Measurements from ENCODE around the gene TRAK2. TPM values are rescaled to one million over a fixed set of nuclear protein-coding genes. Genes with fewer than 3 reads are reported as not detected.

Gene TRAK2
- total and polyA plus RNA-seq, 2 donors from 2014 or later, result 16.6 to 65.8 TPM

DNA sequence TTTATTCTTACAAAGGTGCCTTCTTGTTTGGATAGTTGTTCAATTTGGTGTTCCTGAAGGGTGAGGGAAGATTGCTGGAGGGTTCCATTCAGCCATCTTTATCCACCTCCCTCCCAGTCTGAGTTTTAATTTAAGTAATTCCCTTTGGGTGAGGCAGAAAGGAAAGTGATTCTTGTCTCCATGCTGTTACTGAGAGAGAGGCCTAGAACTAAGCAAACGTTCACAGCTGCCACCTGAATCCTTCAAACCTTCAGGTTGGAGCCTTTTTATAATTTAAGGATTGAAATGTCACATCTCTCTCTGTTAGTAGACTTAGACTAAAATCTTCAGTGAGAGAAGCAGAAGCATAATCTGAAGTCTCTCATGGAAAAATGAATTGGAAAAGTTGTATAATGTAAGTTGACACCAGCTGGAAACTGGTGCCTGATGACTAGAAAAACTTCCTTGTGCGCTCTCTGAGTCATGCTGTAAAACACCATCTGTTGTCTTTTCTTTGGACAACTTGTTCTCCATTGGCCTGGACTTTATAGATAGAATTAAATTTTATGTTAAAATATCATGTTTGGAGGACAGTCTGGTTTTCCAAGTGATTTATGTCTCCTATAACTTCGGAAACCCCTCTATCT, 14.9 kb upstream of the TRAK2 start:
- DNase-seq (peak in 2 of 5 donors; percentile 38 to 83), FAIRE-seq (no peak)
- H3K4me3 ChIP-seq (ENCODE audit: low read length in 3 of 3), result no peak overlapping the region
- peaks cover 0 to 8% (median 0%) of the 10 kb centered on the region in 3 donors for H3K4me1 ChIP-seq (ENCODE audit: control insufficient read depth in 2 of 3, insufficient read depth in 2 of 3, low read depth in 1 of 3, low read length in 3 of 3)
- TF ChIP-seq, protein P1, sequence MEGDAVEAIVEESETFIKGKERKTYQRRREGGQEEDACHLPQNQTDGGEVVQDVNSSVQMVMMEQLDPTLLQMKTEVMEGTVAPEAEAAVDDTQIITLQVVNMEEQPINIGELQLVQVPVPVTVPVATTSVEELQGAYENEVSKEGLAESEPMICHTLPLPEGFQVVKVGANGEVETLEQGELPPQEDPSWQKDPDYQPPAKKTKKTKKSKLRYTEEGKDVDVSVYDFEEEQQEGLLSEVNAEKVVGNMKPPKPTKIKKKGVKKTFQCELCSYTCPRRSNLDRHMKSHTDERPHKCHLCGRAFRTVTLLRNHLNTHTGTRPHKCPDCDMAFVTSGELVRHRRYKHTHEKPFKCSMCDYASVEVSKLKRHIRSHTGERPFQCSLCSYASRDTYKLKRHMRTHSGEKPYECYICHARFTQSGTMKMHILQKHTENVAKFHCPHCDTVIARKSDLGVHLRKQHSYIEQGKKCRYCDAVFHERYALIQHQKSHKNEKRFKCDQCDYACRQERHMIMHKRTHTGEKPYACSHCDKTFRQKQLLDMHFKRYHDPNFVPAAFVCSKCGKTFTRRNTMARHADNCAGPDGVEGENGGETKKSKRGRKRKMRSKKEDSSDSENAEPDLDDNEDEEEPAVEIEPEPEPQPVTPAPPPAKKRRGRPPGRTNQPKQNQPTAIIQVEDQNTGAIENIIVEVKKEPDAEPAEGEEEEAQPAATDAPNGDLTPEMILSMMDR (IDR thresholded peaks at IDR 0.05; ENCODE audit: borderline replicate concordance, extremely low read depth, insufficient read depth), result no peak
- intact Hi-C loops (cut with DNase I), result no loop called here
- no peak overlapping the region for H3K9ac ChIP-seq (ENCODE audit: low read length in 3 of 3)
- H3K27me3 ChIP-seq (ENCODE audit: control insufficient read depth, insufficient read depth, low read length), result no peaks in the 10 kb centered on the region
- no peaks in the 10 kb centered on the region for H3K9me3 ChIP-seq (ENCODE audit: control insufficient read depth in 2 of 3, insufficient read depth in 1 of 3, low read length in 3 of 3)
- peaks cover 3 to 38% (median 19%) of the 10 kb centered on the region in 3 donors for H3K36me3 ChIP-seq (ENCODE audit: control insufficient read depth in 2 of 3, insufficient read depth in 3 of 3, low read length in 3 of 3)
- H3K27ac ChIP-seq (ENCODE audit: low read depth in 2 of 2, low read length in 2 of 2), result peak overlapping the region in 1 of 2 donors; percentile 23

DNA sequence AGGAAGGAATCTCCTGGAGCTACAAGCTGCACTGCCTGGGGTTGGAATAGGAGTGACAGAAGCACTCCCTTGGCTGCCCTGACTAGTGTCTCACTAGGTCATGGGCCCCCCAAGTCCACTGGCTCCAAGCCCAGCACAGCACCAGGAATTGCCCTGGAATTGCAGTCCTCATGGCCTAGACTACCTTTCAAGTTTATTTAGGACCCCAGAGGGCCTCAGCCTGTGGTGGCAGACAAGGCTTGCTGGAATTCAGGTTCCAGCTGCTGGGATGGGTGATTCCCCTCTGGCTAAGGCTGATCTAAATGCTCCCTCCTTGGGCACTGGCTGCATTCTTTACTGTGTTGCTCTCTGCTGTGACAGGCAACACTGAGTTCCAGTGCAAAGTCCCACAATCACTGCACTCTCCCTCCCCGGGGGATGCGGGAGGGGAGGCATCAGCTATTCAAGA, 14.3 kb upstream of the TRAK2 start:
- H3K4me1 ChIP-seq (ENCODE audit: control insufficient read depth in 2 of 3, insufficient read depth in 2 of 3, low read depth in 1 of 3, low read length in 3 of 3), result peaks cover 0 to 8% (median 0%) of the 10 kb centered on the region in 3 donors
- FAIRE-seq (no peak), DNase-seq (peak in 1 of 5 donors; percentile 47)
- H3K9ac ChIP-seq (ENCODE audit: low read length in 3 of 3), result no peak overlapping the region
- H3K27ac ChIP-seq (ENCODE audit: low read depth in 2 of 2, low read length in 2 of 2), result peak overlapping the region in 1 of 2 donors; percentile 23
- no peak overlapping the region for H3K4me3 ChIP-seq (ENCODE audit: low read length in 3 of 3)
- intact Hi-C loops (cut with DNase I), result no loop called here
- peaks cover 3 to 34% (median 13%) of the 10 kb centered on the region in 3 donors for H3K36me3 ChIP-seq (ENCODE audit: control insufficient read depth in 2 of 3, insufficient read depth in 3 of 3, low read length in 3 of 3)
- no peaks in the 10 kb centered on the region for H3K9me3 ChIP-seq (ENCODE audit: control insufficient read depth in 2 of 3, insufficient read depth in 1 of 3, low read length in 3 of 3)
- TF ChIP-seq, protein P1 (IDR thresholded peaks at IDR 0.05; ENCODE audit: borderline replicate concordance, extremely low read depth, insufficient read depth), result no peak
- H3K27me3 ChIP-seq (ENCODE audit: control insufficient read depth, insufficient read depth, low read length), result no peaks in the 10 kb centered on the region

DNA sequence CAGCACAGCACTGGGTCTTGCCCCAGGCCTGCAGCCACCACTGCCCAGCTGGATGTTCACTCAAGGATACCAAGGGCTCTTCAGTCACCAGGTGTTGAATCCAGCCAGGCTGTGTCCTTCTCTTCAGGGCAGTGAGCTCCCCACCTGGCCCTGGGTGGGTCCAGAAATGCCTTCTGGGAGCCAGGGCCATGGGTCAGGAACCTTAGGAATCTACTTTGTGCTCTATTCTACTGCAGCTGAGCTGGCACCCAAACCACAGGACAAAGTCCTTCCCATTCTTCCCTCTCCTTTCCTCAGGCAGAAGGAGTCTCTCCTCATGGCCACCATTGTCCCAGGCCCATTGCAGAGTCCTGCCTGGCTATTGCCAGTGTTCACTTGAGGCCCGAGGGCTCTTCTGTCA, 13.3 kb upstream of the TRAK2 start:
- H3K27ac ChIP-seq (ENCODE audit: low read depth in 2 of 2, low read length in 2 of 2), result no peak overlapping the region
- FAIRE-seq, result no peak
- peaks cover 3 to 27% (median 17%) of the 10 kb centered on the region in 3 donors for H3K36me3 ChIP-seq (ENCODE audit: control insufficient read depth in 2 of 3, insufficient read depth in 3 of 3, low read length in 3 of 3)

More for the DNA sequence above, 13.3 kb upstream of the TRAK2 start:
- Histone ChIP-seq H3K9ac (ENCODE audit: low read length in 3 of 3) (no peak overlapping the region), H3K27me3 (ENCODE audit: control insufficient read depth, insufficient read depth, low read length) (no peaks in the 10 kb centered on the region), H3K4me1 (ENCODE audit: control insufficient read depth in 2 of 3, insufficient read depth in 2 of 3, low read depth in 1 of 3, low read length in 3 of 3) (peaks cover 0 to 8% (median 0%) of the 10 kb centered on the region in 3 donors), H3K4me3 (ENCODE audit: low read length in 3 of 3) (no peak overlapping the region), H3K9me3 (ENCODE audit: control insufficient read depth in 2 of 3, insufficient read depth in 1 of 3, low read length in 3 of 3) (no peaks in the 10 kb centered on the region)
- intact Hi-C loops (cut with DNase I), result no loop called here
- TF ChIP-seq, protein P1 (IDR thresholded peaks at IDR 0.05; ENCODE audit: borderline replicate concordance, extremely low read depth, insufficient read depth), result no peak
- DNase-seq, result no peak

Measured in kidney (tissue), 14 donors.